HL-60/S4 (cell line): ENCODE measurements around the gene PFDN6.

Source experiments
- in situ Hi-C: fragments of 300-500 bp; cut with MboI; formaldehyde crosslinking; loops from 2 replicates; pipeline ENCODE4 v1.14.3; 2022; ENCODE audit warnings: low sequenced_read_pairs

The PFDN6 gene

GRCh38 chr6:33315793-33316602 lies 26.6 kb downstream of the PFDN6 start:
- in situ Hi-C loops: no loop called here

DNA sequence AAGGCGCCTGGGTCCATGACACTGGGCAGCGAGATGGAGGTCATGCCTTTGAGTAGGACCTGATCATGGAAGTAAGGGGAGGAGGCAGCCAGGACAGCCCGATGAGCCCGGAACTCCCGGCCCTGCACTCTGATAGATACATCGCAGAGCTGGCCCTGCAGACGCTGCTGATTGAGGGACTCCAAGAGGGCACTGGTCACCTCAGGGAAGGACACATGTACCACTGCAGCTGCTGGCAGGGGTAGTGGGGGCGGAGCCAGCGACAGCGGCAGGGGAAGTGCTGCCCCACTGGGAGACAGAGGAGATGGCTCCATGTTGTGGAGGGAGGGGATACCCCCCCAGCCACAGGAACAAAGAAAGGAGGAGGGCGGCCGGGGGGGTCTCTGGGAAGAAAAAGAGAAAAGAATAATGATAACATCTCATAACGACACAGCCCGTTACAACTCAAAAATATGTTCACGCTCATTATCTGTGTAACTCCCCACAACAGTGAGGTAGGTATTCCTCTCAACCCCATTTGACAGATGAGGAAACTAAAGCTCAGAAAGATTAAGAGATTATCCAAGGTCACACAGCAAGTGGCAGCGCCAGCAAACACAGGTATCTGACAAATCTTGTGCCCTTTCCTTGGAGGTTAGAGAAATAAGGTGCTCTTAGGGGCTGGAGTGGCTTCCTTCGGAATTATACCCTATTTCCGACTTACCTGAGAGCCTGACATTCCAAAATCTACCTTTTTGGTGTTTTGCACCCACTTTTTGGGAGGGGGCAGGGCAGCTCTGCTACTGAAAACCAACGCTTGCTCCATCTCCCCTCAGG lies 27.4 kb downstream of the PFDN6 start:
- in situ Hi-C loops: no loop called here

DNA sequence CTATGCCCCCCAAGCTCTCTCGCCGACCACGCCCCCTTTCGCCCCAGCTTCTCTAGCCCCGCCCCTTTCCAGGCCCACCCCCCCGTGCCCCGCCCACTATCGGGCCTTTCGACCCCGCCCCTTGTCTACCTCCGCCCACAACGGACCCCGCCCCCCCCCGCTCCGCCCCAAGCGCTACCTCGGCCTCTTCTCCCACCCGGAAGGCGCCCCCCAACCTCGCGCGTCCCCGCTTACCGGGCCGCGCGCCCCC lies 27.9 kb downstream of the PFDN6 start:
- in situ Hi-C loops: no loop called here

- in situ Hi-C loops: no loop called here
These were observed 28.4 kb downstream of the PFDN6 start, which contains the start of gene ZBTB22 for GRCh38 chr6:33317669-33318425. ZBTB22 (minus strand) TSS chr6:33317744; CDS start chr6:33316916, 828 bp downstream.

DNA sequence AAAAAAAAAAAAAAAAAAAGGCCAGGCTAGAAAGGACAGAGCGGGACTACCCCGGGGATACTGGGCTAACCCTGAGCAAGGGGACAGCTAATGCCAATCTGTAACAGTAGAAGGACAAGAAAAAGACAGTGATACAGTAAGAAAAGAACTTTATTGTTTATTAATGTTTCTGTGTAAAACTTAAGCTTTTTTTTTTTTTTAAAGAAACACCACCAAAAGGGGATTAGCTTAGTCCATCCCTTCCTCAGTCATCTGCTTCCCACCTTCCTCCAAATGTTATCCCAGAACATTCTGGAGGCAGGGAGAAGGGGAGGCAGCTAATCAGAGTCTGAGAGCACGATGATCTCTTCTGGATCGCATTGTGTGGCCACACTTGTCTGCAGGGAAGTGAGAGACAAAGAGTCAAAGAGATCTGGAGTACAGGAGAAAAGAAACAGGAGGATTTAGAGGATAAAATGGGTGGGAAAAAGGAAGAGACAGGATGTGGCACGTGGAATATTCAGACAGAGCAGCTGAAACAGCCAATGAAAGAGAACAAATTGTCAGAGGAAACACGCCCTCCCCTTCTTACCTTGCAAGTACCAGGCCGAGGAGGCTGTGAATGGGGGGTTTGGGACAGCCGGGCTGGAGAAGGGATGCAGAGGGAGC lies 29.1 kb downstream of the PFDN6 start:
- in situ Hi-C loops: no loop called here

DNA sequence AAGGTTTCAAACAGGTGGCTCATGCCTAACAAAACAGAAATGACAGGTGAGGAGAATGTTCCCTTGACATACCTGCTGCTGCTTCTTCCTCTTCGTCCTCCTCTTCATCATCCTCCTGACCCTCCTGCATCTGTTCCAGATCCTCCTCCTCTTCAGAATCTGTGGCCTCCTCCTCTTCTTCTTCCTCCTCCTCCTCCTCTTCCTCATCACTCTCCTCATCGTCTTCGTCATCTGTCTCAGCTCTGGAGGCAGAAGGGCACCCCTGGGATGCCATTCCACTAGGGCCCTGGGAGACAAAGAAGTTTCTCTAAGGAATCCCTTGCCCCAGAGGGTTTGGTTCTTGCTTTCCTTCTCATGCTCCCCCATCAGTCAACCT lies 30.5 kb downstream of the PFDN6 start:
- in situ Hi-C loops: no loop called here

DNA sequence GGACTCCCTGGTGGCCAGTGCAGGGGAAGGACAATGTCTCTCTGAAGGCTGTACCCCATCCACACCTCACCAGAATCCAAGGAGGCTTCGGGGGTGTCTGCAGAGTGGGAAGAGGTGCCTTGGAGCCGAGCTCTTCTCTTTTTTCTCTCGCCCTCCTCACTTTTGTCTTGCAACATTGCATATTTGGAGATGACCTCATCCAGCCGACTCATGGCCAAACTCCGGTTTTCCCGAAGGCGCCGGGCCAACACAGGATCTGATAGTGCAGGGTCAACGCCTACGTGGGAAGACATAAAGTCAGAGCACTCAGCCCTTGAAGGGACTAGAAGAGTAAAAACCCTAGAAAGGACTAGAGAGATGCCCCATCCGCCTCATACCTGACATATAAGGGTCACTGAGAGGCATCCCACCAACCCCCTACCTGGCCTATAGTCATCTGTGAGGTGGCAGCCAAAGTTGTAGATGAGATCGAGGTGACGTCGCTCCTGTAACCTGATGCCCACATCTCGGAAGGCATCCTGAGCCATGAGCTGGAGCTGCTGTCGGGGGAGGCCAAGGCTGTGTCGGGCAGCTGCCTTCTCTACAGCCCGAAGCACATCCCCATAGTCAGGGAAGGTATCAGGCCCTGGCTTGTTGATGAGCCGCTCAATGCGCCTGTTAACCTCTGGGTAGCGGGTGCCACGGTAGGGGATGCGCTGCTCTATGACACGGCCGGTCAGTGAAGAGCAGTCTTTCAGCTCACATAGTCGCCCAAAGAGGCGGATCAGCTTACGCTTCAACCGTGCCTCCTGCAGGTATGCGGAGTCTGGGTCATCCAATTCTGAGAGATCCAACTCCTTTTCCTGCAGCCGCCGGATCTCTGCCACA lies 31.1 kb downstream of the PFDN6 start:
- in situ Hi-C loops: no loop called here

GRCh38 chr6:33321227-33321626 lies 31.8 kb downstream of the PFDN6 start:
- in situ Hi-C loops: no loop called here

GRCh38 chr6:33323623-33323948 lies 34.2 kb downstream of the PFDN6 start:
- in situ Hi-C loops: no loop called here

- in situ Hi-C loops: no loop called here
These were observed 34.7 kb downstream of the PFDN6 start for GRCh38 chr6:33324125-33324524.

GRCh38 chr6:33329058-33329457 lies 39.7 kb downstream of the PFDN6 start:
- in situ Hi-C loops: no loop called here

DNA sequence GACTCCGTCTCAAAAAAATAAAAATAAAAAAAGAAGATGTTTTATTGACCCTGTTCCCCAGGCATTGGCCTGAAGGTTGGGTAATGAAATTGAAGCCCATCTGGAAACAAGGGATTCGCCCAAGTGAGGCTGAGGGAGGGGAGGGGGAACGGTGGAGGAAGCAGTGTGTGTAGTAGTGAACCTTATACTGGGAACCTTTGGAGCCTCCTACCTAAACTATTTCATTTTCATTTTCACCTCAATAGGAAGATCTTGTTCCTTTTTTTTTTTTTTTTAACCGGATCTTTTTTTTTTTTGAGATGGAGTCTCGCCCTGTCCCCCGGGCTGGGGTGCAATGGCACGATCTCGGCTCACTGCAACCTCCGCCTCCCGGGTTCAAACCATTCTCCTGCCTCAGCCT lies 41.3 kb downstream of the PFDN6 start:
- in situ Hi-C loops: no loop called here

- in situ Hi-C loops: no loop called here
These were observed 44.3 kb downstream of the PFDN6 start for GRCh38 chr6:33333666-33334065.

DNA sequence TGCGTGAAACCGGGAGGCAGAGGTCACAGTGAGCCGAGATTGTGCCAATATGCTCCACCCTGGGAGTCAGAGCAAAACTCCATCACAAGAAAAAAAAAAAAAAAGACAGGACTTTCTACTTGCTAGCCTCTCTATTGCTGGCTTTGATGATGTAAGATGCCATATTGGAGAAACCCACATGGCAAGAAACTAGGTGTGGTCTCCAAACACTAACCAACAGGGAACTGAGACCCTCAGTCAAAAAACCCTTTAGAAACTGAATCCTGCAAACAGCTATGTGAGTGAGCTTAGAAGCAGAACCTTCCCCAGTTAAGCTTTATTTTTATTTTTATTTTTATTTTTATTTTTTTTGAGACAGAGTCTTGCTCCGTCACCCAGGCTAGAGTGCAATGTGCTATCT lies 46.5 kb downstream of the PFDN6 start:
- in situ Hi-C loops: no loop called here

- in situ Hi-C loops: no loop called here
These were observed 47.1 kb downstream of the PFDN6 start for GRCh38 chr6:33336495-33336894.

- in situ Hi-C loops: no loop called here
These were observed 49.8 kb downstream of the PFDN6 start for GRCh38 chr6:33339193-33339592.
